Measurements from ENCODE around the gene NYAP1. TPM values are rescaled to one million over a fixed set of nuclear protein-coding genes. Genes with fewer than 3 reads are reported as not detected.

The NYAP1 gene
- total and polyA plus RNA-seq, 2 of the 8 experiments (the other 6 are each of a cell fraction or from before 2014, with no cell fraction given): 1.9 to 4.6 TPM

- no peak for FAIRE-seq
- no peak overlapping the region for H3K9ac ChIP-seq (replicated peaks in 1 of 4; ENCODE audit: extremely low read depth in 1 of 4, low read depth in 3 of 4, low read length in 3 of 4)
- no peak overlapping the region for H3K23ac ChIP-seq (ENCODE audit: insufficient read length)
- H3K4ac ChIP-seq (replicated peaks; ENCODE audit: insufficient read length, low read depth, low read length): no peak overlapping the region
- no peak overlapping the region for H3K14ac ChIP-seq (ENCODE audit: insufficient read length)
- no peak overlapping the region for H2BK5ac ChIP-seq (ENCODE audit: low read depth, low read length)
- no peak overlapping the region for H3K4me3 ChIP-seq (ENCODE audit: extremely low read depth in 1 of 4, insufficient read depth in 2 of 4, low read depth in 3 of 4, low read length in 4 of 4)
- ChIA-PET POLR2A (ENCODE audit: partially characterized antibody) (interaction anchor here (0.9 to 1.1 kb wide), 2 partner anchors 33 to 39 kb away, joined by 3 read pairs; partner anchors contain the start of gene ZCWPW1), CTCF (ENCODE audit: partially characterized antibody) (interaction anchor here (0.9 to 12.4 kb wide), 7 partner anchors 11 to 142 kb away, joined by 3 to 152 read pairs (median 6); partner anchors contain the start of genes NYAP1 and TSC22D4)
- H2BK120ac ChIP-seq (replicated peaks; ENCODE audit: low read depth, low read length): no peak overlapping the region
- H3K36me3 ChIP-seq (ENCODE audit: control insufficient read depth in 2 of 4, insufficient read depth in 4 of 4, low read length in 3 of 4): no peaks in the 10 kb centered on the region
- H2AFZ ChIP-seq (ENCODE audit: low read length): no peak overlapping the region
- no peak overlapping the region for H3K4me2 ChIP-seq (ENCODE audit: insufficient read depth in 1 of 2, low read depth in 2 of 2, low read length in 2 of 2)
- no peak overlapping the region; the same call in 1 of the 2 replicates for H3K18ac ChIP-seq (ENCODE audit: extremely low read depth, low read length)
- H4K91ac ChIP-seq (replicated peaks; ENCODE audit: insufficient read length, low read length): no peak overlapping the region
- DNase-seq (ENCODE audit: low read depth in 1 of 2, low spot score in 2 of 2): no peak
- no peak overlapping the region; the same call in 1 of the 2 replicates for H3K27ac ChIP-seq (ENCODE audit: low read depth, low read length)
- H3K4me1 ChIP-seq (replicated peaks in 1 of 4; ENCODE audit: control insufficient read depth in 3 of 4, insufficient read depth in 4 of 4, low read length in 3 of 4): peaks cover 0 to 6% (median 1%) of the 10 kb centered on the region in 4 experiments; a peak in 6 of 7 replicates
- H3K79me2 ChIP-seq (ENCODE audit: control insufficient read depth in 1 of 2, insufficient read depth in 2 of 2, low read length in 2 of 2): no peaks in the 10 kb centered on the region
- H4K20me1 ChIP-seq (replicated peaks in 1 of 2; ENCODE audit: control insufficient read depth in 1 of 2, insufficient read depth in 2 of 2, low read length in 2 of 2): no peaks in the 10 kb centered on the region
- WGBS, 2 experiments (ENCODE audit: extremely low coverage in 1 of 2, insufficient coverage in 1 of 2, insufficient read length in 1 of 2, insufficient replicate concordance in 2 of 2, low coverage in 1 of 2, low lambda C conversion rate in 2 of 2, missing lambda C conversion rate in 1 of 2): 92% methylated on average over 19 of the region's 32 CpGs; no CpG with 5 or more reads in 1 of the 2 experiments
- no peak overlapping the region for H4K5ac ChIP-seq (ENCODE audit: insufficient read length, low read depth, low read length)
- no peak overlapping the region for H2BK15ac ChIP-seq (ENCODE audit: low read length)
- no peak overlapping the region for H3K56ac ChIP-seq (replicated peaks; ENCODE audit: insufficient read length, low read depth, low read length)
- no peaks in the 10 kb centered on the region for H3K23me2 ChIP-seq (ENCODE audit: low read depth, low read length)
- H3K79me1 ChIP-seq (ENCODE audit: low read depth, low read length): no peaks in the 10 kb centered on the region
- no peak overlapping the region for H2BK12ac ChIP-seq (ENCODE audit: low read depth, low read length)
- no peak overlapping the region for H4K8ac ChIP-seq (ENCODE audit: extremely low read depth, insufficient read depth, low read length)
- no peaks in the 10 kb centered on the region for H3K9me3 ChIP-seq (ENCODE audit: insufficient read depth in 2 of 2, low read depth in 1 of 2, low read length in 1 of 2)
- no peak overlapping the region for H2AK5ac ChIP-seq (ENCODE audit: low read depth, low read length)
- H3K27me3 ChIP-seq (replicated peaks in 1 of 4; ENCODE audit: control insufficient read depth in 3 of 4, extremely low read depth in 1 of 4, insufficient read depth in 3 of 4, low read length in 3 of 4): no peaks in the 10 kb centered on the region
- no peak overlapping the region for H2BK20ac ChIP-seq (ENCODE audit: low read length)
- TF ChIP-seq JUN (IDR thresholded peaks at IDR 0.05; ENCODE audit: low read depth, low read length) (no peak), SRF (IDR thresholded peaks at IDR 0.05; ENCODE audit: low read depth, low read length) (no peak), YY1 (IDR thresholded peaks at IDR 0.05; ENCODE audit: low read depth, low read length) (no peak), GABPA (IDR thresholded peaks at IDR 0.05; ENCODE audit: borderline replicate concordance, insufficient read depth, low read length) (no peak), RFX5 (IDR thresholded peaks at IDR 0.05; ENCODE audit: borderline replicate concordance, low read depth, low read length) (no peak), BACH1 (IDR thresholded peaks at IDR 0.05; ENCODE audit: low read length) (no peak), POLR2AphosphoS5 (IDR thresholded peaks at IDR 0.05; ENCODE audit: low read depth, low read length) (no peak), SP4 (IDR thresholded peaks at IDR 0.05; ENCODE audit: low read length) (no peak), SUZ12 (IDR thresholded peaks at IDR 0.05; ENCODE audit: low read length) (no peak)
Measured at GRCh38 chr7:100466653-100467605, 16.8 kb upstream of the NYAP1 start.

All from H1 (cell line).